VCaP (cell line): ENCODE data around the gene PDE9A.

Source experiments
- H3K27ac ChIP-seq: fragments of 450-650 bp; 2 replicates; pipeline ENCODE4 v1.5.1; 2017
- TF ChIP-seq, protein P1 (sequence below): fragments of 450-650 bp; conservative IDR thresholded peaks from 2 replicates; pipeline ENCODE4 v1.5.1; 2017; ENCODE audit warnings: mild to moderate bottlenecking, moderate library complexity

PDE9A gene

DNA sequence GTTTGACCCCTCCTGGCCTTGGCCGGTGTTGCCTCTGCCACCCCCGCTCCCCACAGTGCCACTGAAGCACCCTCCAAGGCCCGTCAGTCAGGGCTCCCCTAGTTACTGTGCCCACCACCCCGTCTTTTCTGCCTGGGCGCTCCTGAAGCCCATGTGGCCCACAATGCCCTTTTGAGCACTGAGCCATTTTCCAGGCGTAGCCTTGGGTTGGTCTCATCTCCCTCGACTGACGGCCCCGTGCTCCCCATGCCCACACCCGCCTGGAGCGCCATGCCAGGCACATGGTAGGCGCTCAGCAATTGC lies 118.0 kb downstream of the PDE9A start:
- H3K27ac ChIP-seq = no peak overlapping the region
- TF ChIP-seq, protein P1, sequence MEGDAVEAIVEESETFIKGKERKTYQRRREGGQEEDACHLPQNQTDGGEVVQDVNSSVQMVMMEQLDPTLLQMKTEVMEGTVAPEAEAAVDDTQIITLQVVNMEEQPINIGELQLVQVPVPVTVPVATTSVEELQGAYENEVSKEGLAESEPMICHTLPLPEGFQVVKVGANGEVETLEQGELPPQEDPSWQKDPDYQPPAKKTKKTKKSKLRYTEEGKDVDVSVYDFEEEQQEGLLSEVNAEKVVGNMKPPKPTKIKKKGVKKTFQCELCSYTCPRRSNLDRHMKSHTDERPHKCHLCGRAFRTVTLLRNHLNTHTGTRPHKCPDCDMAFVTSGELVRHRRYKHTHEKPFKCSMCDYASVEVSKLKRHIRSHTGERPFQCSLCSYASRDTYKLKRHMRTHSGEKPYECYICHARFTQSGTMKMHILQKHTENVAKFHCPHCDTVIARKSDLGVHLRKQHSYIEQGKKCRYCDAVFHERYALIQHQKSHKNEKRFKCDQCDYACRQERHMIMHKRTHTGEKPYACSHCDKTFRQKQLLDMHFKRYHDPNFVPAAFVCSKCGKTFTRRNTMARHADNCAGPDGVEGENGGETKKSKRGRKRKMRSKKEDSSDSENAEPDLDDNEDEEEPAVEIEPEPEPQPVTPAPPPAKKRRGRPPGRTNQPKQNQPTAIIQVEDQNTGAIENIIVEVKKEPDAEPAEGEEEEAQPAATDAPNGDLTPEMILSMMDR = no peak

DNA sequence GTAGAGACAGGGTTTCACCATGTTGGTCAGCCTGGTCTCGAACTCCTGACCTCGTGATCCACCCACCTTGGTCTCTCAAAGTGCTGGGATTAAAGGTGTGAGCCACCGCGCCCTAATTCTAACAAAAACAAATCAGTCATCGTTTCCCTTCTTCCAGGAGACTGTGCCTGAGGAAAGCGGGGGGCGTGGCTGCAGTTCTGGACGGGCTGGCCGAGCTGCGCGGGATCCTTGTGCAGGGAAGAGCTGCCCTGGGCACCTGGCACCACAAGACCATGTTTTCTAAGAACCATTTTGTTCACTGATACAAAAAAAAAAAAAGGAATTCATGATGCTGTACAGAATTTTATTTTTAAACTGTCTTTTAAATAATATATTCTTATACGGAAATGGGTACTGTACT lies 121.7 kb downstream of the PDE9A start:
- H3K27ac ChIP-seq = no peak overlapping the region; the same call in 1 of the 2 replicates

DNA sequence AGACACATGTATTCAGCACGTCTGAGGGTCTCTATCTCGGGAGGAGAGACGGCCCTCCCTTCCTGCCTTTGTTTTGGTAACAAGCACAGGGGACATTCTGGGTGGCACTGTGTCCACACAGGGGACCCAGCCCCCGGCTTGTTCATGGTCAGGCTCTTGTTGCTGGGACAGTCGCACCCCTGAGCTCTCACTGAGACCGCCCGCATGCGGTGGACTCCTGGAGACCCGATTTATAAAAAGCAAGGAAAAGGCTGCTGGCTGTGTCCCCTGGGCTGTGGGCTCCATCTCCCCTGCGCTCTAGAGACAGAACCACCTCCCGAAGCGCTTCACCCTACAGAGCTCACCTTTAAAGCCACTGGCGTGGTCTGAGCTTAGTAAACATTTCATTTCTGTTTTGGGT lies 122.5 kb downstream of the PDE9A start:
- TF ChIP-seq, protein P1 = no peak
- H3K27ac ChIP-seq = no peak overlapping the region; the same call in 1 of the 2 replicates

More for the DNA sequence above, 121.7 kb downstream of the PDE9A start:
- TF ChIP-seq, protein P1 = no peak

DNA sequence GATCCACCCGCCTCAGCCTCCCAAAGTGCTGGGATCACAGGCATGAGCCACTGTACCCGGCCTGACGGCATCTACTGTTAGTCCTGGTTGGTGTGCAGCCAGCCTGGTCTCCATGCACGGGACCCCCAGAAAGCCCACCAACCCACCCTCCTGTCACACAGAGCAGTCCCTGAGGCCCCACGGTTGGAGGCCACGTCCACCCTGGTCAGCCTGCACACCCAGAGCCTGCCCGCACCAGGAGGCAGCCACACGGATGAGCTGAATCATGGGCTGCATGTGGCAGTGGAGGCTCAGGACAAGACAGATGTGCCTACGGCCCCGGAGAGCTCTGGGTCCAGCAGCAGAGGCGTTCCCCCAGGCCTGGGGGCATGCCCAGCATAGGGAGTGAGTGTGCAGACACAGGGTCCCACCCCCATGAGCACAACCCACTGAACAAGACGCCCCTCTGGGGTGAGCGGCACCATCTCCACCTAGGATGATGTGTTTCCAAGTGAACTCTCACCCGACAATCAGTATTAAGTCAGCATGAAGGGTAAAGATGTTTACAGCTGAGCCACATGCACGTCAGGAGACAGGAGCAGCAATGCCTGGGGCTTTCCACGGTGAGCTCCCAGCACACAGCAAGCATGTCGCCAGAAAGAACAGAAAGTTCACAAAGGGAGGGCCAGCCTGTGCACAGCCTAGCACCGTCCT lies 123.8 kb downstream of the PDE9A start:
- no peak overlapping the region for H3K27ac ChIP-seq
- TF ChIP-seq, protein P1 = no peak

DNA sequence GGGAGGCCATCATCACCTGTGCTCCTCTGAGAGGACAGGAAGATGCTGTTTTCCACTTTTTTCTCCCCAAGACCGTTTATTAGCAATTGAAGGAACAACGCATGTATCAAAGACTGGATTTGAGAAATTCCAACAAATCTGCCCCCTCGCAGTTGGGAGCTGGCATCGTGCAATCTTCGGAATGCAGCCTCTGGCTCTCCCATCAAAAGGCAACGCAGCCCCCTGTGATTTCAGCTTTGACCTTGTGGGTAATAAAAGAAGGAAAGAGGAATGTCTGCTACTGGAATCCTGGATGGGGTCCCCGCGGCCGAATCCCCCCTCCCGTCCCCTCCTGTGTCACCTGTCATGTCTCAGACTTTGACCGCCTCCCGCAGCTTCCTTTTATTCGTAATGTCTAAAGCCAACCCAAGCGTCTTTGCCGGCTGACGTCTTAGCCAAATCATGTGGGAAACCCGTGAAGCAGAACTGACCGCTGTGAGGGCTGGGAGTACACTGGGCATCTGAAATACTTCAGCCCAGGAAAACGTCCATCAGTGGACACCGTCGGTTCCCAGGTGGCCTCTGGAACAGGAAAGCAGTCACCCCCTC lies 124.4 kb downstream of the PDE9A start:
- no peak overlapping the region for H3K27ac ChIP-seq
- TF ChIP-seq, protein P1 = no peak

DNA sequence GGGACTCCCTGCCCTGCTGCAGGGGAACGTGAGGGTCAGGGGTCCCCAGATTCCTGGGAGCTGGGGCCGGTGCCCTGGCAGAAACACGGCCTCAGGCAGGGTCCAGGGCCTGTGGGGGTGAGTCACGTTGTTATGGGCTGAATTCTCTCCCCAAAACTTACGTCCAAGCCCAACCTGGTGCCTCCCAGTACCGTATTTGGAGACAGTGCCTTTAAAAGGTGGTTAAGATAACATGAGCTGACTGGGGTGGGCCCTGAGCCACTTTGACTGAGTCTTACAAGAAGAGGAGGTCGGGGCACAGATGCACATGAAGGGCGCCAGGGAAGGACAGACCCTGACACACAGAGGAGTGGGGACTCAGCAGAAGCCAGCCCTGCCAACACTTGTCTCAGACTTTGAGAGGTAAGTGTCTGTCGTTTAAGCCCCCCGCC lies 126.0 kb downstream of the PDE9A start:
- TF ChIP-seq, protein P1 = no peak
- no peak overlapping the region for H3K27ac ChIP-seq

DNA sequence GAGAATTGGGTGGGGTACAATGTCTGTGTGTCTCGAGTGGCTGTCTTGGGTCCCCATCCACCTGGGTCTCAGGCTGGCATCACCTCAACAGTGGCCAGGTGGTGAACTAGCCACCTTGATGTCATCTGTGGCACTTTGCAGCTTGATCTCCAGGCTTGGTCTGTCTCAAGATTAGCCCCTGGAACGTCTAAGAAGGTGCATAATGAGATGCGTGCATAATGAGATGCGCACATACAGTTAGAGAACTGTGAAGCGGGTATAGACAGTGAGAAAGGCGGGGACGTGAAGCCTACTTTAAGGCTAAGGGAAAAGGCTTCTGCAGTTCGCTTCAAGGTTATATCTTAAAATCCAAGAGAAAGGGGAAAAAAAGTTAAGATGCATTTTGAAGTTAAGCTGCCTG lies 127.2 kb downstream of the PDE9A start:
- H3K27ac ChIP-seq = peak overlapping the region; percentile 73
- TF ChIP-seq, protein P1 = no peak
